COLO829 (cell line): ENCODE measurements around the gene IGSF11.
"Not testable (repeated sequence)": the region's sequence is repeated elsewhere in the genome, so short reads cannot be mapped to it uniquely, and the experiment has no call there.

ENCODE experiments used
- DNase-seq: peaks from one replicate; pipeline ENCODE4 v3.0.0; 2012; ENCODE audit warnings: low spot score

IGSF11 gene

GRCh38 chr3:118988198-118989130 is 46.2 kb downstream of the IGSF11 start:
- DNase-seq = no peak

DNA sequence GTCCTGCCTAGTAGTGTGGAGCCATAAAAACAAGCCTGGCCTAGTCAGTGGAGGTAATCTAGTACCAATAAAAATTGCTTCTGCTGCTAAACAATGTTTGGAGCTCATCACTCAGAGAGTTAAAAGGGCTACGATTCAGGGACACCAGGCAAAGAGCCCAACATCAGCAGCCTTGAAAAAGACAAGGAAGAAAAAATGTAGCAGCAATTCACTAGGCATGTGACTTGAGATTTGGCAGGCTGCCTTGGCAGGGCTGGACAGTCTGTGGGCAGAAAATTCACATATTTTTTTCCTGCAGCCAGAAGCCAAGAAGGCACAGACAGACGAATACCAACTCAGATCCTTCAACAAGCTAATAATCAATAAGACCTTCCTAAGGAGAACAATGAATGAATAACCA is 47.2 kb downstream of the IGSF11 start:
- peak; percentile 72 for DNase-seq

DNA sequence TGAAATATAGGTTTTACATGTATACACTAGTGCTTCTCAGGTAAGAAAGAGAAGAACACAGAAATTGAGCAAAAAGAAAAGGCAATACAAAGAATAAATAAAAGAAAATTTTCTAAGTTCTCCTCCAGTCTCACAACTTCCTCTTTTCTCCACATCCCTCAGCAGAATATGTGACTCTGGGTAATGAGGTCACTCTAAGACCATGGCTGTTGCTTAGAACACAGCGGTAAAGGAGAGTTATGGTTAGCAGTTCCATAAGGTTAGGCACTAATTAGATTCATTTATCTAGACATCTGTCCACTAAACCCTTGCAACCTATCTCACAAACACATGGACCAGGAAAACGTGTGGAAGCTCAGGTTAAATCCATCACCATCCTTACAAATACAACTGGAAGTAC is 47.9 kb downstream of the IGSF11 start:
- no peak for DNase-seq

GRCh38 chr3:118984699-118985098 is 49.9 kb downstream of the IGSF11 start:
- no peak for DNase-seq

- DNase-seq = no peak
Observed at GRCh38 chr3:118981494-118982134, 53.0 kb downstream of the IGSF11 start.

DNA sequence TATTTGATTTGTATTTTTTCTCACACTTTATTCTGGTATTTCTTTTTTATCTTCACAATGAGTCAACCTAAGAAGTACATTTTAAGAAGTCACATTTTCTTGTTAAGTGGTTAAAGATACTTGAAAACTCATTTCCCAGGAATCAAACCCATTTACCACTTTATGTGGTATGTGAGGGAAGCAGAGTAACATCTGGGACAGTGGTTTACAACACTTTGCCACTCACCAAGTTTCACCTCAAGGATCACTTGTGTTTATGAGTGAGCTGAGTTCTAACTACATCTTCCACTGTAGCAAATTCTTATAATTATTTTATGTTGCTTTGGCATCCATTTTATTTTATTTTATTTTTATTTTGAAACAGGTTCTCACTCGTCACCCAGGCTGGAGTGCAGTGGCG is 53.8 kb downstream of the IGSF11 start:
- DNase-seq = no peak

DNA sequence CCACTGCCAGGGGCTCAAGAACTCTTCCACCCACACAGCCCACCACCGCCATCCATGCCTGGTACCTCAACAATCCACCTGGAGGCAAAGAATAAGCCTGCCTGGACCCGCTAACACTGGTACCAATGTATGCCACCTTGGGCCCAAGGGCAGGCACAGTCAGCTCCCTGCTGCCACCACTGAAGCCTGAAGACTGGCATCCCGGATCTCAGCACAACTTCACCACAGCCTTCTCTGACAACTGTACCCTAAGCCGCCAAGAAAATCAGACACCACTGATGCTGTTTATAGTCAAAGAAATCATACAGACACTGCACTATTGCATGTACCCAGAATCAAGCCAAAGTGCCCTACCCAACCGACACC is 56.3 kb downstream of the IGSF11 start:
- DNase-seq = no peak

GRCh38 chr3:118977671-118978392 is 56.8 kb downstream of the IGSF11 start:
- DNase-seq = no peak

- no peak for DNase-seq
Observed at GRCh38 chr3:118977118-118977517, 57.5 kb downstream of the IGSF11 start.

DNA sequence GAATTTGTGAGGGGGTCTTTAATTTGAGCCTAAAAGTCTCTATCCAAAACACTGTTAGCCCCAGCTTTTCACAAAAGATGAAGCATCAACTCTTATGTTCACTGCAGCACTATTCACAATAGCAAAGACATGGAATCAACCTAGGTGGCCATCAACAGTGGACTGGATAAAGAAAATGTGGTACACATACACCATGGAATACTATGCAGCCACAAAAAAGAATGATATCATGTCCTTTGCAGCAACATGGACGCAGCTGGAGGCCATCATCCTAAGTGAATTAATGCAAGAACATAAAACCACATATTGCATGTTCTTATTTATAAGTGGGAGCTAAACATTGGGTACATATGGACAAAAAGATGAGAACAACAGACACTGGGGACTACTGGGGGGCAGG is 59.2 kb downstream of the IGSF11 start:
- DNase-seq = not testable (repeated sequence)

DNA sequence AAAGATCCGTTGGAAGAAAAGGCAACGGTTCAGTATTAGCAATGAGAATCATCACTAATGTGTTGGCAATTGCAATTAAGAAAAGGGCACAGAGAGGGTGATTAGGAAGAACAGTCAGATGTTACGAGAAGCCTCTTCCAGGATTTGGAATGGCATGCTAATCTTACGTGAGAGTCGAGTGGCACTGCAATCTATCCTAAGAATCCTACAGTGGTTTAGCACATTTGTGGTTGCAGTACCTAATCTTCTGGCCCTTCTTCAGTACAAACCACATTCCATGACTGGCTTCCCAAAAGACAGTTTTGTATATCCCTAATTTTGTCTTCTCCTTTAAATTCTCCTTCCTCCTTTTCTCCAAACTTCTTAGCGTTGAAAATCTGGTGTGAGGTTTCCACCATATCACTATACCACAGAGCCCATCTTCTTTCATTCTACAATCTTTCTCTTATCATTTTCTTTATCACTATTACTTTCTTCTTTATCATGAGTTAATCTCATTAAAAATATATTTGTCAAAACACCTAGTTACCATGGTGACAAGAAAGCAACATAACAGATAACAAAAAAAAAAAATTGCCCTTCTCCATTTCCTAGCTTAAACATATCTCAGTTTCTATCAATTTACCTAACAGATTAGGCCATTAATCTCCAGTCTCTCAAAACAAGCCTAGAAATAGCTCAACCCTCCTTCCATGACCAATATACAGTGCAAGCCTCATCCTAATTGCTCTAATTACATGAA is 60.1 kb downstream of the IGSF11 start:
- DNase-seq = no peak

DNA sequence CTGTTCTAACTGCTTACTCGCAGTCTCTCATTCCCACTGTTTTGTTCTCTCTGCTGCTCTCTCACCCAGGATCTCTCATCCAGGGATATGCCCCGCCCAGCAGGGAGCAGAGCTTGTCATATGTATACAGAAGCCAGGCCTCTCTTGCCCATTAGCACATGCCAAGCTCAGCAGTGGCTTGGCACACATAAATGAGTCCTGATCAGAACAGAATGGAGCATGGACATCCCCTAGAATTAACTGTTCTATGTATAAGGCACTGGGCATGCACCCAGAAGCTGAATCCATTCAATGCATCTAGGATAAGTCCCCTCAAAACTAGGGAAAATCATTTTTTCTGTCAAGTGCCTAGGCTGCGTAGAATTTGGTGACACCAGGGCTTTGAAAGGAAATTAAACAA is 61.6 kb downstream of the IGSF11 start:
- no peak for DNase-seq

- DNase-seq = no peak
Observed at GRCh38 chr3:118970819-118971218, 63.8 kb downstream of the IGSF11 start.

GRCh38 chr3:118968640-118969039 is 66.0 kb downstream of the IGSF11 start:
- no peak for DNase-seq

GRCh38 chr3:118968111-118968510 is 66.5 kb downstream of the IGSF11 start:
- no peak for DNase-seq

DNA sequence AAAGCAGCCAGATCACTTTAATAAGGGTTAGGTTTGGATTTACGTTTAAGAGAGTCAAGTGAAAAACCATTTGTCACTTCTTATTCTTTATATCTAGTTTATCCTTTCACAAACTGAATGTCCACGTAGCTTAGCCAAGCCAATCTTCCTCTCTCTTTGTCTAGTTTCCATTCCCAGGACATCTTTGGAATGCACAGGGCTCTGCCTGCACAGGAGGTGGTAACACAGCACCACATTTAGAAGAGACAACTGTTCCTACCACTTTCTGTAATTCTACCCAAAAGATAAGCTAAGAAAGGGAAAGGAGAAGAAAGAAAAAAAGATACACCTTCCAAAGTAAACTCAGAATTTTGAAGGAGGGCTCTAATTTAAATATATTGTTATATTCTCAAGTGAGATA is 67.9 kb downstream of the IGSF11 start:
- no peak for DNase-seq

DNA sequence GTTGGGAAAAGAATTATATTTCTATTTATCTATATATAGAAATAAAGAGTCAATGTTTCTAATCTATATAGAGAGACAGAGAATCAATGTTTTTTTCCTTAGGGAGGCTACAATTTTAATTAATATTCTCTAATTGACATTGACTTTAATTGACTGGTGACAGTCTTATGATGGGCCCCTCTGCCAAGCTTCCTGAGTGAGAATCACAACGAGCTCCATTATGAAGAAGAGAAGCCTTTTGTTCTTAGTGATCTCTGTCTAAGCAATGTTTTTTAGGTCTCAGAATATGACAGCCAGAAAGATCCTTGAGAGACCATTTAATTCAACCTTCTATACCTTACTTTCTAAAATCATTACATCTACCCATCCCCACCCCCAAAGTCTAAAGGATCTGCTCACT is 70.9 kb downstream of the IGSF11 start:
- peak; percentile 45 for DNase-seq

DNA sequence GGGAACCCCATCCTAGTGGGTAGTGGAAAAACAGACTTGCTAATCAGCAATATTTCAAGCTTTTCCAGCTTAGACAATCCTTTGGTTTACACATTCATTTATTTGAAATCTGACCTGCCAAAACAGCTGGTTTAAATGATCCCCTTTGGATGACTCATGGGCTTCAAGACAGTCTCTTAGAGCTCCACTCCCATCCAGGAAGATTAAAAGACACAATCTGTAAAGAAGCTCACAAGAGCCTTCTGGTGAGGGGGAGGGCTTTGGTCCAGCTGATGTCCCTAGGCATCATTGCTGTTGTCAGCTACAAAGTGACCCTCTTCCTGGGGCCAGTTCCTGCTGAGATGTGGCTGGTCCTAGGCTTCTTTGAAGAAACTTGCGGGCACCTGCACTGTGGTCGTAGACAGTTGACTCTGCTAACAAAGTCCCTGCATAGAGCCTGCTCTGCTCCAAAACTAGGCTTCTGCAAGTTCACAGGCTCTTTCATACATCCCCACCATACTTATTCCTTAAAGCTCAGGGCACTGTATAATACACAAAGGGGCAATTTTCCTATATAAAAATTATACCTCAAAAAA is 73.7 kb downstream of the IGSF11 start:
- peak; percentile 80 for DNase-seq

DNA sequence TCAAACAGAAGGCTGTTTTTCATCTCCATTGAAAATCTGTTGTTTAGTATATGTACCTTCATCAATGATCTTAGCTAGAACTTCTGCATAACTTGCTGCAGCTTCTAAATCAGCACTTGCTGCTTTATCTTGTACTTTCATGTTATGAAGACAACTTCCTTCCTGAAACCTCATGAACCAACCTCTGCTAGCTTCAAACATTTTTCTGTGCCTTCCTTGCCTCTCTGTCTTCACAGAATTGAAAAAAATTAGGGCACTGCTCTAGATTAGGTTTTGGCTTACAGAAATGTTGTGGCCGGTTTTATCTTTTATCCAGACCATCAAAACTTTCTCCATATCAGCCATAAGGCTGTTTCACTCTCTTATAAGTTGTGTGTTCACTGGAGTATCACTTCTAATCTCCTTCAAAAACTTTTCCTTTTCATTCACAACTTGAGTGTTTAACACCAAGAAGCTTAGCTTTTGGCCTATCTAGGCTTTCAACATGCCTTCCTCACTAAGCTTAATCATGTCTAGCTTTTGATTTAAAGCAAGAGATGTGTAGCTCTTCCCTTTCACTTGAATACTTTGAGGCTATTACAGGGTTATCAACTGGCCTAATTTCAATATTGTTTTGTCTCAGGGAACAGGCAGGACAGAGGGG is 78.6 kb downstream of the IGSF11 start:
- no peak for DNase-seq

DNA sequence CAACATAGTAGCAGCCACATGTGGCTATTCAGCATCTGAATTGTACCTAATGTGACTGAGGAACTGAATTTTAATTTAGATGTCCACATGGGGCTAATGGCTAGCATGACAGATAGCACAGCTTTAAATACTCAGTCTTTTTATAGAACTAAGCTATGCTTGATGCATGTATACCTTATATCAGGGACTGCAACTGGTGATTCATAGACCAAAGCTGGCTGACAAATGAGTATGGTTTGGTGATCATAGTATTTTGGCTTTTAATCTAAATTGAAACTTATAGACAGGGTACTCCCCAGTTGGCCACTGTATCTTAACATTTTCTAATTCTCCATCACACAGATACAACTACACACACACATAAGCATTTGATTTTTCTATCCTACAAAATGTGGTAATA is 83.6 kb downstream of the IGSF11 start:
- DNase-seq = no peak

DNA sequence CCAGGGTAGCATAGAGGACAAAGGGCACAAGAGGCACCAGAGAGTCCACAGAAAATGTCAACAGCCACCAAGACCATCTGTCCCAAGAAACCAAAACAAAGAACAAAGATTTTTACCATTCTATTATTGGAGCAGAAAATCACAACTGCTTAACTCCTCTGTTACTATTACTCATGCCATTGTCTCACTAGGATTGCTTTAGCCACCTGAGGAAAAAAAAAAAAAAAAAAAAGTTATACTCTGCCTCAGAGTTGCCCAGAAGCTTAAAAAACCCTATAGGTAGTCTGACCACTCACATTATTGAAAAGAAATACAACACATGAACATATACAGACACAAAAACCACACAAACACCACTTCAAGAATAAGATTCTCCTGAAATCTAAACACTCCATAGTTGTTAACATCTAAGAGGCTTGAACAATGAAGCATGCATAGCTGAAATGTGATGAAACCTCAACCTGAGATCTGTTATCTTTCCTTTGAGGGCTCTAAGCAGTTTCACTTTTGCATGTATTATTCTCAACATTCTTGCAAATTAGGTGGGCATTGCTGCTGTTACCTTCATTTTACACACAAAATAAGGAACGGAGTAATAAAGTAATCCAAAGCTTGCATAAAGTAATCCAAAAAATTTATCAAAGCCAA is 85.4 kb downstream of the IGSF11 start:
- DNase-seq = no peak
